IMR-90 (cell line): ENCODE data around the gene CATSPER1. TPM values are rescaled to one million over a fixed set of nuclear protein-coding genes. Genes with fewer than 3 reads are reported as not detected.

Experiments used
- ATAC-seq: fragments of 200-7000 bp; cut with Tn5 transposase; 2 replicates; pipeline ENCODE4 v1.9.1; 2020; ENCODE audit warnings: low read depth, mild to moderate bottlenecking, moderate library complexity
- BruUV-seq: library from RNA; stranded (reverse); fragments of 400-500 nt; replicated peaks from 2 replicates; lab custom pipeline; 2021; lab: Mats Ljungman, UMichigan
- CTCF ChIA-PET: fragments of 300-600 bp; formaldehyde crosslinking; extraction: SDS; loops from one replicate; lab custom pipeline; 2021; ENCODE audit warnings: antibody characterized with exemption; lab: Yijun Ruan, JAX
- POLR2A ChIA-PET: fragments of 300-600 bp; sonication (Branson Sonifier 250); formaldehyde crosslinking; loops from one replicate; lab custom pipeline; 2022; ENCODE audit warnings: antibody characterized with exemption; ENCODE audit not compliant: unreplicated experiment; lab: Charles Lee
- DNase-seq: peaks from one replicate; pipeline ENCODE4 v3.0.0; 2013
- H2AFZ ChIP-seq: replicated peaks from 2 replicates; pipeline ENCODE3; 2013; ENCODE audit warnings: low read length, mild to moderate bottlenecking; ENCODE audit not compliant: poor library complexity
- H2AK5ac ChIP-seq: 2 replicates; pipeline ENCODE4 v1.6.1; 2013; ENCODE audit warnings: low read depth, low read length, inconsistent platforms
- H2AK9ac ChIP-seq: replicated peaks from 2 replicates; pipeline ENCODE3; 2013; ENCODE audit warnings: mild to moderate bottlenecking, low read depth, low read length, moderate library complexity; ENCODE audit not compliant: poor library complexity
- H2BK120ac ChIP-seq: 2 replicates; pipeline ENCODE4 v1.6.1; 2013; ENCODE audit warnings: low read depth, low read length, inconsistent platforms
- H2BK15ac ChIP-seq: 3 replicates; pipeline ENCODE4 v1.6.1; 2013; ENCODE audit warnings: low read depth, low read length, inconsistent platforms
- H2BK20ac ChIP-seq: 2 replicates; pipeline ENCODE4 v1.6.1; 2013; ENCODE audit warnings: low read depth, mild to moderate bottlenecking, inconsistent platforms, low read length, moderate library complexity
- H2BK5ac ChIP-seq: 2 replicates; pipeline ENCODE4 v1.6.1; 2013; ENCODE audit warnings: mild to moderate bottlenecking, low read depth, low read length, inconsistent platforms; ENCODE audit not compliant: poor library complexity, severe bottlenecking
- H3K14ac ChIP-seq: replicated peaks from 2 replicates; pipeline ENCODE4 v1.6.1; 2013; ENCODE audit warnings: low read depth, low read length, inconsistent platforms
- H3K18ac ChIP-seq: 2 replicates; pipeline ENCODE4 v1.6.1; 2013; ENCODE audit warnings: low read depth, low read length, control low read depth
- H3K23ac ChIP-seq: 2 replicates; pipeline ENCODE4 v1.6.1; 2013; ENCODE audit warnings: low read depth, low read length, inconsistent platforms
- H3K27ac ChIP-seq: 2 replicates; pipeline ENCODE4 v1.5.1; 2013; ENCODE audit warnings: mild to moderate bottlenecking, control low read depth, low read length; ENCODE audit not compliant: insufficient read depth
- H3K27me3 ChIP-seq: 2 replicates; pipeline ENCODE4 v1.6.1; 2013; ENCODE audit warnings: low read length; ENCODE audit not compliant: control insufficient read depth, insufficient read depth
- H3K36me3 ChIP-seq: 2 replicates; pipeline ENCODE4 v1.6.1; 2013; ENCODE audit warnings: low read length, mixed read lengths; ENCODE audit not compliant: control insufficient read depth, insufficient read depth
- H3K4ac ChIP-seq: 2 replicates; pipeline ENCODE4 v1.6.1; 2013; ENCODE audit warnings: low read depth, low read length, inconsistent platforms
- H3K4me1 ChIP-seq: 2 replicates; pipeline ENCODE4 v1.6.1; 2013; ENCODE audit warnings: low read length, mixed read lengths; ENCODE audit not compliant: control insufficient read depth, insufficient read depth
- H3K4me2 ChIP-seq: 2 replicates; pipeline ENCODE4 v1.6.1; 2013; ENCODE audit warnings: low read depth, mild to moderate bottlenecking, control low read depth, low read length, moderate library complexity
- H3K4me3 ChIP-seq: 2 replicates; pipeline ENCODE4 v1.5.1; 2013; ENCODE audit warnings: low read depth, mild to moderate bottlenecking, control low read depth, low read length, moderate library complexity; ENCODE audit not compliant: insufficient read depth
- H3K56ac ChIP-seq: 2 replicates; pipeline ENCODE4 v1.6.1; 2013; ENCODE audit warnings: low read length, inconsistent platforms; ENCODE audit not compliant: insufficient read depth; ENCODE audit errors: extremely low read depth
- H3K79me1 ChIP-seq, 2 experiments: 2 replicates each; pipeline ENCODE4 v1.6.1; 2013; ENCODE audit warnings: low read length in 2 of 2, inconsistent platforms in 1 of 2, low read depth in 1 of 2
- H3K9ac ChIP-seq: 2 replicates; pipeline ENCODE4 v1.6.1; 2013; ENCODE audit warnings: low read depth, low read length, control low read depth
- H3K9me1 ChIP-seq: 2 replicates; pipeline ENCODE4 v1.6.1; 2013; ENCODE audit warnings: low read length, inconsistent platforms; ENCODE audit not compliant: insufficient read depth
- H3K9me3 ChIP-seq: 2 replicates; pipeline ENCODE4 v1.6.1; 2013; ENCODE audit warnings: low read length; ENCODE audit not compliant: control insufficient read depth, insufficient read depth
- H4K20me1 ChIP-seq: 2 replicates; pipeline ENCODE4 v1.6.1; 2013; ENCODE audit warnings: low read length, inconsistent platforms; ENCODE audit not compliant: insufficient read depth
- H4K5ac ChIP-seq: 2 replicates; pipeline ENCODE4 v1.6.1; 2013; ENCODE audit warnings: mild to moderate bottlenecking, low read depth, low read length, control low read depth
- H4K8ac ChIP-seq, 2 experiments: 2 replicates each; pipeline ENCODE4 v1.6.1; 2013; ENCODE audit warnings: low read depth in 2 of 2, low read length in 2 of 2, control low read depth in 1 of 2, inconsistent platforms in 1 of 2
- H4K91ac ChIP-seq: 2 replicates; pipeline ENCODE4 v1.6.1; 2013; ENCODE audit warnings: low read depth, low read length, inconsistent platforms; ENCODE audit not compliant: insufficient read depth
- CEBPB ChIP-seq: IDR thresholded peaks from 2 replicates; pipeline ENCODE4 v1.6.1; 2012; ENCODE audit warnings: low read depth, low read length, improper control_type of control experiment
- CHD1 ChIP-seq: IDR thresholded peaks from 2 replicates; pipeline ENCODE4 v1.6.1; 2012; ENCODE audit warnings: low read depth, low read length, improper control_type of control experiment
- FOS ChIP-seq: fragments of 150-350 bp; IDR thresholded peaks from 2 replicates; pipeline ENCODE4 v1.6.1; 2016; ENCODE audit warnings: low read depth, low read length
- MAFK ChIP-seq: IDR thresholded peaks from 2 replicates; pipeline ENCODE4 v1.6.1; 2012; ENCODE audit warnings: low read depth, low read length, improper control_type of control experiment
- MAZ ChIP-seq: IDR thresholded peaks from 2 replicates; pipeline ENCODE4 v1.6.1; 2012; ENCODE audit warnings: low read depth, mild to moderate bottlenecking, low read length, improper control_type of control experiment, moderate library complexity, borderline replicate concordance
- MXI1 ChIP-seq: IDR thresholded peaks from 2 replicates; pipeline ENCODE4 v1.6.1; 2012; ENCODE audit warnings: low read depth, mild to moderate bottlenecking, low read length, moderate library complexity, borderline replicate concordance
- NFE2L2 ChIP-seq: fragments of 150-350 bp; IDR thresholded peaks from 2 replicates; pipeline ENCODE4 v1.6.1; 2016; ENCODE audit warnings: low read depth, mild to moderate bottlenecking, low read length
- POLR2A ChIP-seq: IDR thresholded peaks from 2 replicates; pipeline ENCODE4 v1.6.1; 2012; ENCODE audit warnings: mild to moderate bottlenecking, low read depth, low read length
- RAD21 ChIP-seq: IDR thresholded peaks from 2 replicates; pipeline ENCODE4 v1.6.1; 2012; ENCODE audit warnings: low read length, improper control_type of control experiment
- RCOR1 ChIP-seq: IDR thresholded peaks from 2 replicates; pipeline ENCODE4 v1.6.1; 2012; ENCODE audit warnings: mild to moderate bottlenecking, low read length, improper control_type of control experiment; ENCODE audit not compliant: insufficient replicate concordance
- RFX5 ChIP-seq: IDR thresholded peaks from 2 replicates; pipeline ENCODE4 v1.8.0; 2012; ENCODE audit warnings: low read depth, mild to moderate bottlenecking, low read length, moderate library complexity
- SMC3 ChIP-seq: fragments of 150-350 bp; IDR thresholded peaks from 2 replicates; pipeline ENCODE4 v1.6.1; 2016; ENCODE audit warnings: low read depth, mild to moderate bottlenecking, antibody characterized with exemption, low read length, moderate library complexity
- WGBS, 2 experiments: methylation state at CpG; one replicate each; pipeline versions ENCODE4 v1.1.5 to v1.1.7; 2013; ENCODE audit warnings: missing lambda C conversion rate in 2 of 2; ENCODE audit not compliant: insufficient read length in 1 of 2; ENCODE audit errors: extremely low coverage in 2 of 2; 5-methylcytosine and 5-hydroxymethylcytosine counted together
- dilution Hi-C: fragments of 300-500 bp; cut with HindIII; formaldehyde crosslinking; loops from one replicate; pipeline ENCODE4 v1.14.3; 2018; ENCODE audit warnings: low sequenced_read_pairs; ENCODE audit not compliant: unreplicated experiment
- in situ Hi-C: fragments of 300-500 bp; cut with MboI; formaldehyde crosslinking; loops from 3 replicates; pipeline ENCODE4 v1.14.3; 2019; ENCODE audit warnings: low sequenced_read_pairs, inconsistent platforms, mixed read lengths
- intact Hi-C: fragments of 100-400 bp; cut with micrococcal nuclease; formaldehyde crosslinking; loops from 2 replicates; pipeline ENCODE4 v1.10.0; 2022
- polyA plus RNA-seq, 3 experiments: library from polyadenylated mRNA; depleted of rRNA; stranded (reverse); fragments of >200 nt; gene quantifications; 2 replicates each; pipeline ENCODE4 v1.2.3, GENCODE V29; 2012; ENCODE audit warnings: low replicate concordance in 1 of 3
- total RNA-seq: library from RNA; depleted of rRNA; stranded (reverse); fragments of >200 nt; gene quantifications from 2 replicates; pipeline ENCODE4 v1.2.3, GENCODE V29; 2012
- TF ChIP-seq, protein P1 (sequence below): fragments of 150-350 bp; IDR thresholded peaks from 2 replicates; pipeline ENCODE4 v1.6.1; 2017; ENCODE audit warnings: mild to moderate bottlenecking, antibody characterized with exemption, low read length, low read depth
- TF ChIP-seq, protein P2 (sequence below): fragments of 150-350 bp; IDR thresholded peaks from 2 replicates; pipeline ENCODE4 v1.6.1; 2016; ENCODE audit warnings: low read depth, mild to moderate bottlenecking, low read length, moderate library complexity, borderline replicate concordance

Gene CATSPER1
- total and polyA plus RNA-seq, 2 of the 4 experiments (the other 2 are of a cell fraction) = 0.18 to 0.91 TPM

DNA sequence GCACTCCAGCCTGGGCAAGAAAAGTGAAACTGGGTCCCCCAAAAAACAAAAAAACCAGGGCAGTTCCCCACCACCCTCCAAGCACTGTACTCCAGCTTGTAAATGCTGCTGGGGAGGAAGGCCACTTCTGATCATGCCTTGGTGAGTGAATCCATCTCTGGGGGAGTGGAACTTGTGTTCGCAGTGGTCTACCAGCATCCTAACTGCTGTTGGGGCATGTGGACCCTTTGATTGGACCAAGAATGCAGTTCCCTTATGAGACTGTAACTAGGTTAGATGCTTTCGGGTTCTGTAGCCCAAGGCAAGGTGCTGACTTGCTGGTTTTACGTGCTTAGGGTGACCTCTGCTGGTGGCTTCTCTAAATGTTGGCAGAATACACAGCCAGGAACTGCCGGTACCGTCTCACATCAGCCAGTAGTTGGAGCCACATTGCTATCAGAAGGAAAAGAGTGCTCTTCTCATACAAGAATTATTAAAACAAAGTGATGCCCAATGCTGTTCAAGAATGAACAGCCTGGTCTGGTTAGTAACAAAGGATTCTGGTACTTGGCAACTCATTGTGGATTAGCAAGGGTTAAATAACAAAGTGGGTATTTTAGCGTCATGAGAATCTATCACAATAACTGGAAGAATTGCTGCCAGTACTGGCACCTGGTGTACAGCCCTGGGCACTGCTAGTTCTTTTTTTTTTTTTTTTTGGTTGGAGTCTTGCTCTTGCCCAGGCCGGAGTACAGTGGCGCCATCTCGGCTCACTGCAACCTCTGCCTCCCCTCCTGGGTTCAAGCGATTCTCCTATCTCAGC lies 37.3 kb downstream of the CATSPER1 start:
- Histone ChIP-seq H2AK5ac (peak overlapping the region; percentile 69), H4K8ac (peak overlapping the region in 1 of 2 experiments; percentile 58; a peak in 1 of 4 replicates), H3K9me1 (no peaks in the 10 kb centered on the region), H3K14ac (no peak overlapping the region), H3K36me3 (peaks cover 1% of the 10 kb centered on the region; the same call in 1 of the 2 replicates), H2AFZ (peak overlapping the region; percentile 78), H3K23ac (no peak overlapping the region), H3K18ac (no peak overlapping the region), H4K5ac (no peak overlapping the region), H3K9ac (no peak overlapping the region), H3K4ac (peak overlapping the region; percentile 69), H4K20me1 (no peaks in the 10 kb centered on the region), H4K91ac (peak overlapping the region; percentile 28; the same call in 1 of the 2 replicates), H3K4me2 (no peak overlapping the region), H2BK20ac (peak overlapping the region; percentile 29; the same call in 1 of the 2 replicates), H2AK9ac (peak overlapping the region; percentile 80), H3K4me1 (no peaks in the 10 kb centered on the region), H2BK15ac (no peak overlapping the region; the same call in 2 of the 3 replicates), H3K9me3 (no peaks in the 10 kb centered on the region), H3K4me3 (no peak overlapping the region), H3K27ac (no peak overlapping the region), H3K27me3 (no peaks in the 10 kb centered on the region), H3K79me1 (0 out of 4 replicates have a peak, but pooled peaks cover 0 to 4% of the 10 kb centered on the region in 2 experiments), H2BK120ac (no peak overlapping the region; the same call in 1 of the 2 replicates), H2BK5ac (no peak overlapping the region), H3K56ac (no peak overlapping the region)
- in situ Hi-C loops = loop anchor here (5.0 to 10.0 kb wide), 2 partner anchors 107 to 274 kb away; partner anchors contain the start of gene KAT5
- POLR2A ChIA-PET = no interaction called here
- DNase-seq (peak; percentile 96), ATAC-seq (peak; percentile 99)
- dilution Hi-C loops = no loop called here
- BruUV-seq = no TSS peak
- 7% methylated on average over 3 of the region's 10 CpGs; no CpG with 5 or more reads in 1 of the 2 experiments for WGBS, 2 experiments
- intact Hi-C loops = loop anchor here (1.0 to 5.0 kb wide), 5 partner anchors 101 to 283 kb away; partner anchors contain the start of genes AP5B1 and FIBP
- CTCF ChIA-PET = interaction anchor here (0.6 to 1.2 kb wide), 6 partner anchors 15 to 1439 kb away, joined by 3 to 5 read pairs (median 4); partner anchors contain the start of gene FIBP
- no peak for TF ChIP-seq CEBPB
- no peak for TF ChIP-seq CHD1
- TF ChIP-seq, protein P1, sequence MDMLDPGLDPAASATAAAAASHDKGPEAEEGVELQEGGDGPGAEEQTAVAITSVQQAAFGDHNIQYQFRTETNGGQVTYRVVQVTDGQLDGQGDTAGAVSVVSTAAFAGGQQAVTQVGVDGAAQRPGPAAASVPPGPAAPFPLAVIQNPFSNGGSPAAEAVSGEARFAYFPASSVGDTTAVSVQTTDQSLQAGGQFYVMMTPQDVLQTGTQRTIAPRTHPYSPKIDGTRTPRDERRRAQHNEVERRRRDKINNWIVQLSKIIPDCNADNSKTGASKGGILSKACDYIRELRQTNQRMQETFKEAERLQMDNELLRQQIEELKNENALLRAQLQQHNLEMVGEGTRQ = no peak
- TF ChIP-seq FOS = no peak
- 0 out of 2 replicates have a peak, but pooled peaks have one; percentile 52 for TF ChIP-seq POLR2A
- peak; percentile 41; the same call in 1 of the 2 replicates for TF ChIP-seq MAFK
- TF ChIP-seq RFX5 = no peak
- TF ChIP-seq, protein P2, sequence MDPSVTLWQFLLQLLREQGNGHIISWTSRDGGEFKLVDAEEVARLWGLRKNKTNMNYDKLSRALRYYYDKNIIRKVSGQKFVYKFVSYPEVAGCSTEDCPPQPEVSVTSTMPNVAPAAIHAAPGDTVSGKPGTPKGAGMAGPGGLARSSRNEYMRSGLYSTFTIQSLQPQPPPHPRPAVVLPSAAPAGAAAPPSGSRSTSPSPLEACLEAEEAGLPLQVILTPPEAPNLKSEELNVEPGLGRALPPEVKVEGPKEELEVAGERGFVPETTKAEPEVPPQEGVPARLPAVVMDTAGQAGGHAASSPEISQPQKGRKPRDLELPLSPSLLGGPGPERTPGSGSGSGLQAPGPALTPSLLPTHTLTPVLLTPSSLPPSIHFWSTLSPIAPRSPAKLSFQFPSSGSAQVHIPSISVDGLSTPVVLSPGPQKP = no peak
- TF ChIP-seq MXI1 = no peak
- no peak for TF ChIP-seq MAZ
- TF ChIP-seq RCOR1 = no peak
- no peak for TF ChIP-seq NFE2L2
- peak; percentile 87 for TF ChIP-seq SMC3
- TF ChIP-seq RAD21 = peak; percentile 96
